Dermis lymphatic vessel endothelial cell (primary cell): ENCODE results near the gene TMSB10. TPM values are rescaled to one million over a fixed set of nuclear protein-coding genes. Genes with fewer than 3 reads are reported as not detected.

Experiments used
- total RNA-seq: library from RNA; depleted of rRNA; stranded (reverse); fragments of >200 nt; gene quantifications from 2 replicates; pipeline ENCODE4 v1.2.1, GENCODE V29; 2014

The TMSB10 gene
- total RNA-seq = 6,673 and 8,934 TPM in 2 replicates

GRCh38 chr2:84905181-84906107, at the start of gene TMSB10:
Gene TMSB10 (plus strand): TSS chr2:84905656.

GRCh38 chr2:84880645-84881521, 24.6 kb upstream of the TMSB10 start, which contains the start of gene TRABD2A:
Gene TRABD2A (minus strand): TSS chr2:84881084. CDS start chr2:84881039, 45 bp downstream.

Other genes with a start within 250 kb of the TMSB10 start
- 0.17 and 0.98 TPM in 2 replicates for gene TRABD2A, start 24.6 kb upstream of the TMSB10 start, total RNA-seq
- 63.8 and 68.2 TPM in 2 replicates for gene KCMF1, start 65.5 kb downstream of the TMSB10 start, total RNA-seq
- gene TCF7L1, start 227.7 kb downstream of the TMSB10 start, total RNA-seq = 4.3 and 5.2 TPM in 2 replicates